ENCODE results near the gene SMARCB1. TPM values are rescaled to one million over a fixed set of nuclear protein-coding genes. Genes with fewer than 3 reads are reported as not detected.

SMARCB1 gene
- total RNA-seq, 4 donors from 2014 or later: 33.7 to 61.3 (median 54.7) TPM

GRCh38 chr22:23774922-23775436, 11.8 kb upstream of the SMARCB1 start:
- in situ Hi-C loops (cut with MboI; ENCODE audit: low pct_ligation_motif_present in 1 of 4, low pct_unique_long_range_greater_than_20kb in 1 of 4, low sequenced_read_pairs in 3 of 4) (loop anchor here in 1 of 4 donors (5.0 kb wide), 1 partner anchor 77 kb away; no protein-coding TSS in a partner anchor), intact Hi-C loops (cut with DNase I; ENCODE audit: low total_unique reads) (no loop called here)
- no peaks in the 10 kb centered on the region for H3K27me3 ChIP-seq
- DNase-seq: no peak
- TF ChIP-seq EP300 (IDR thresholded peaks at IDR 0.05; ENCODE audit: low read depth): no peak
- no peaks in the 10 kb centered on the region for H3K36me3 ChIP-seq
- no peak overlapping the region for H3K4me3 ChIP-seq
- peak overlapping the region in 1 of 4 donors; percentile 21 for H3K27ac ChIP-seq
- H3K4me1 ChIP-seq: peaks cover 4 to 37% (median 26%) of the 10 kb centered on the region in 4 donors
- 69 to 83% methylated on average over 1 to 2 of the region's 2 CpGs for WGBS, 2 donors (ENCODE audit: low coverage in 1 of 2)
- H3K9me3 ChIP-seq: no peaks in the 10 kb centered on the region

- no peak overlapping the region for H3K27ac ChIP-seq
- in situ Hi-C loops (cut with MboI; ENCODE audit: low pct_ligation_motif_present in 1 of 4, low pct_unique_long_range_greater_than_20kb in 1 of 4, low sequenced_read_pairs in 3 of 4): no loop called here
- no peaks in the 10 kb centered on the region for H3K9me3 ChIP-seq
- peaks cover 4 to 36% (median 26%) of the 10 kb centered on the region in 4 donors for H3K4me1 ChIP-seq
- H3K27me3 ChIP-seq: no peaks in the 10 kb centered on the region
- WGBS, 2 donors (ENCODE audit: low coverage in 1 of 2): 77% methylated on average over 3 of the region's 3 CpGs; no CpG with 5 or more reads in 1 of the 2 donors
- intact Hi-C loops (cut with DNase I; ENCODE audit: low total_unique reads): no loop called here
- no peak for TF ChIP-seq POLR2A (IDR thresholded peaks at IDR 0.05)
- no peak for TF ChIP-seq POLR2AphosphoS5 (IDR thresholded peaks at IDR 0.05)
- TF ChIP-seq EP300 (IDR thresholded peaks at IDR 0.05; ENCODE audit: low read depth): no peak
- TF ChIP-seq, protein P1, sequence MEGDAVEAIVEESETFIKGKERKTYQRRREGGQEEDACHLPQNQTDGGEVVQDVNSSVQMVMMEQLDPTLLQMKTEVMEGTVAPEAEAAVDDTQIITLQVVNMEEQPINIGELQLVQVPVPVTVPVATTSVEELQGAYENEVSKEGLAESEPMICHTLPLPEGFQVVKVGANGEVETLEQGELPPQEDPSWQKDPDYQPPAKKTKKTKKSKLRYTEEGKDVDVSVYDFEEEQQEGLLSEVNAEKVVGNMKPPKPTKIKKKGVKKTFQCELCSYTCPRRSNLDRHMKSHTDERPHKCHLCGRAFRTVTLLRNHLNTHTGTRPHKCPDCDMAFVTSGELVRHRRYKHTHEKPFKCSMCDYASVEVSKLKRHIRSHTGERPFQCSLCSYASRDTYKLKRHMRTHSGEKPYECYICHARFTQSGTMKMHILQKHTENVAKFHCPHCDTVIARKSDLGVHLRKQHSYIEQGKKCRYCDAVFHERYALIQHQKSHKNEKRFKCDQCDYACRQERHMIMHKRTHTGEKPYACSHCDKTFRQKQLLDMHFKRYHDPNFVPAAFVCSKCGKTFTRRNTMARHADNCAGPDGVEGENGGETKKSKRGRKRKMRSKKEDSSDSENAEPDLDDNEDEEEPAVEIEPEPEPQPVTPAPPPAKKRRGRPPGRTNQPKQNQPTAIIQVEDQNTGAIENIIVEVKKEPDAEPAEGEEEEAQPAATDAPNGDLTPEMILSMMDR (IDR thresholded peaks at IDR 0.05): no peak
- no peaks in the 10 kb centered on the region for H3K36me3 ChIP-seq
- no peak overlapping the region for H3K4me3 ChIP-seq
- no peak for DNase-seq
Measured at GRCh38 chr22:23775779-23776375, 10.9 kb upstream of the SMARCB1 start.

GRCh38 chr22:23777776-23778576, 8.8 kb upstream of the SMARCB1 start:
- H3K27me3 ChIP-seq: no peaks in the 10 kb centered on the region
- H3K4me3 ChIP-seq: no peak overlapping the region
- no peaks in the 10 kb centered on the region for H3K9me3 ChIP-seq
- TF ChIP-seq POLR2AphosphoS5 (IDR thresholded peaks at IDR 0.05) (no peak), POLR2A (IDR thresholded peaks at IDR 0.05) (no peak), EP300 (IDR thresholded peaks at IDR 0.05; ENCODE audit: low read depth) (no peak)
- TF ChIP-seq, protein P1 (IDR thresholded peaks at IDR 0.05): no peak
- in situ Hi-C loops (cut with MboI; ENCODE audit: low pct_ligation_motif_present in 1 of 4, low pct_unique_long_range_greater_than_20kb in 1 of 4, low sequenced_read_pairs in 3 of 4): no loop called here
- peak overlapping the region in 2 of 4 donors; percentile 14 to 30 for H3K27ac ChIP-seq
- no peak for DNase-seq
- intact Hi-C loops (cut with DNase I; ENCODE audit: low total_unique reads): no loop called here
- 79% methylated on average over 11 of the region's 11 CpGs; no CpG with 5 or more reads in 1 of the 2 donors for WGBS, 2 donors (ENCODE audit: low coverage in 1 of 2)
- no peaks in the 10 kb centered on the region for H3K36me3 ChIP-seq
- H3K4me1 ChIP-seq: peaks cover 0 to 24% (median 12%) of the 10 kb centered on the region in 4 donors

DNA sequence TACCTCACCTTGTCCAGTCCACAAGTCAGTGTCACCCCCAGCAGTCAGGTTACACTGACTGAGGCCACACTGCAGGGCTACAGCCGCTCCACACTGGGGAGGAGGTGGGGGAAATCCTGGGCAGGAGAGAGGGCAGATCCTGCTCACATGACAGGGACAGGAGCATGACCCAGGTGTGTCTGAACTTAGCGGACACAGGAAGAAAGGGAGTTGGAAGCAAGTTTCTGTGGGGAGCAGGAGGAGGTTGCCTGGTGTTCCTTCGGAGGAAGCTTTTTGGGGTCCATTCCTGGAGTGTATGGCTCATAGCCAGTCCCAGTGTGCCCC, 8.2 kb upstream of the SMARCB1 start:
- Histone ChIP-seq H3K27ac (no peak overlapping the region), H3K4me1 (peaks cover 0 to 20% (median 8%) of the 10 kb centered on the region in 4 donors), H3K27me3 (no peaks in the 10 kb centered on the region), H3K9me3 (no peaks in the 10 kb centered on the region), H3K36me3 (no peaks in the 10 kb centered on the region), H3K4me3 (no peak overlapping the region)
- intact Hi-C loops (cut with DNase I; ENCODE audit: low total_unique reads) (no loop called here), in situ Hi-C loops (cut with MboI; ENCODE audit: low pct_ligation_motif_present in 1 of 4, low pct_unique_long_range_greater_than_20kb in 1 of 4, low sequenced_read_pairs in 3 of 4) (no loop called here)
- DNase-seq: no peak
- WGBS, 2 donors (ENCODE audit: low coverage in 1 of 2): 81% methylated on average over 3 of the region's 3 CpGs; no CpG with 5 or more reads in 1 of the 2 donors
- TF ChIP-seq, protein P1 (IDR thresholded peaks at IDR 0.05): no peak
- no peak for TF ChIP-seq POLR2AphosphoS5 (IDR thresholded peaks at IDR 0.05)
- TF ChIP-seq EP300 (IDR thresholded peaks at IDR 0.05; ENCODE audit: low read depth): no peak
- TF ChIP-seq POLR2A (IDR thresholded peaks at IDR 0.05): no peak

Data from transverse colon (tissue), 4 donors.